22Rv1 (cell line): Measurements from ENCODE around the gene FBXL15.

Source experiments
- CTCF ChIP-seq: fragments of 450-650 bp; IDR thresholded peaks from 2 replicates; pipeline ENCODE4 v1.5.1; 2017; ENCODE audit warnings: mild to moderate bottlenecking
- ZFX ChIP-seq: fragments of 450-650 bp; IDR thresholded peaks from 2 replicates; pipeline ENCODE4 v1.6.1; 2017; ENCODE audit warnings: antibody characterized with exemption, borderline replicate concordance

GRCh38 chr10:102435133-102435497, 14.5 kb downstream of the FBXL15 start:
- TF ChIP-seq CTCF = no peak
- TF ChIP-seq ZFX = no peak
